ENCODE results near the gene PTPA.

Gene PTPA

DNA sequence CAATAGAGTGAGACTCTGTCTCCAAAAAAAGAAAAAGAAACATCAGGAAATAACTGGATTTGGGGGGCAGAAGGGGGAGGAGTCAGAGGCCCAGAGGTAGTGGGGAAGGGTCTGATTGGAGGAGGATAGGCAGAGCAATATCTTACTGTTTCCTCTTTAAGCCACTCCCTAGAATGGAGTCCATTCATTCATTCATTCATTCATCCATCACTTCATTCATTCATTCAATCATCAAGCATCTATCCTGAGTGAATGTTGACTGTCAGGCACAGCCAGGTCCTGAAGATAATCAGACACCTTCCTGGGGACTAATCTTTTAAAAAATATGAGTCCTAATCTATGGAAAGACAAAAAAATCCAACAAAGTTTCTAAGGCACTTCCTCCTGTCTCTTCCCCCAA lies 54.0 kb downstream of the PTPA start:
- Histone ChIP-seq H3K27ac (ENCODE audit: low read length) (no peak overlapping the region), H3K27me3 (ENCODE audit: low read depth, low read length) (0 out of 2 replicates have a peak, but pooled peaks cover 2% of the 10 kb centered on the region), H3K4me1 (ENCODE audit: low read length) (no peaks in the 10 kb centered on the region), H2AFZ (ENCODE audit: low read depth, low read length) (no peak overlapping the region), H3K79me2 (ENCODE audit: low read length) (no peaks in the 10 kb centered on the region), H3K9ac (ENCODE audit: low read length) (no peak overlapping the region), H3K4me3 (ENCODE audit: low read length) (no peak overlapping the region), H3K4me2 (ENCODE audit: low read length) (no peak overlapping the region), H4K20me1 (ENCODE audit: insufficient read depth, low read length) (no peaks in the 10 kb centered on the region), H3K36me3 (replicated peaks; ENCODE audit: low read depth, low read length) (no peaks in the 10 kb centered on the region), H3K9me3 (ENCODE audit: insufficient read depth, low read length) (no peaks in the 10 kb centered on the region)
- no peak for TF ChIP-seq EZH2phosphoT487 (IDR thresholded peaks at IDR 0.05; ENCODE audit: low read depth)
- TF ChIP-seq, protein P1, sequence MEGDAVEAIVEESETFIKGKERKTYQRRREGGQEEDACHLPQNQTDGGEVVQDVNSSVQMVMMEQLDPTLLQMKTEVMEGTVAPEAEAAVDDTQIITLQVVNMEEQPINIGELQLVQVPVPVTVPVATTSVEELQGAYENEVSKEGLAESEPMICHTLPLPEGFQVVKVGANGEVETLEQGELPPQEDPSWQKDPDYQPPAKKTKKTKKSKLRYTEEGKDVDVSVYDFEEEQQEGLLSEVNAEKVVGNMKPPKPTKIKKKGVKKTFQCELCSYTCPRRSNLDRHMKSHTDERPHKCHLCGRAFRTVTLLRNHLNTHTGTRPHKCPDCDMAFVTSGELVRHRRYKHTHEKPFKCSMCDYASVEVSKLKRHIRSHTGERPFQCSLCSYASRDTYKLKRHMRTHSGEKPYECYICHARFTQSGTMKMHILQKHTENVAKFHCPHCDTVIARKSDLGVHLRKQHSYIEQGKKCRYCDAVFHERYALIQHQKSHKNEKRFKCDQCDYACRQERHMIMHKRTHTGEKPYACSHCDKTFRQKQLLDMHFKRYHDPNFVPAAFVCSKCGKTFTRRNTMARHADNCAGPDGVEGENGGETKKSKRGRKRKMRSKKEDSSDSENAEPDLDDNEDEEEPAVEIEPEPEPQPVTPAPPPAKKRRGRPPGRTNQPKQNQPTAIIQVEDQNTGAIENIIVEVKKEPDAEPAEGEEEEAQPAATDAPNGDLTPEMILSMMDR (IDR thresholded peaks at IDR 0.05; ENCODE audit: low read depth, low read length), result no peak

DNA sequence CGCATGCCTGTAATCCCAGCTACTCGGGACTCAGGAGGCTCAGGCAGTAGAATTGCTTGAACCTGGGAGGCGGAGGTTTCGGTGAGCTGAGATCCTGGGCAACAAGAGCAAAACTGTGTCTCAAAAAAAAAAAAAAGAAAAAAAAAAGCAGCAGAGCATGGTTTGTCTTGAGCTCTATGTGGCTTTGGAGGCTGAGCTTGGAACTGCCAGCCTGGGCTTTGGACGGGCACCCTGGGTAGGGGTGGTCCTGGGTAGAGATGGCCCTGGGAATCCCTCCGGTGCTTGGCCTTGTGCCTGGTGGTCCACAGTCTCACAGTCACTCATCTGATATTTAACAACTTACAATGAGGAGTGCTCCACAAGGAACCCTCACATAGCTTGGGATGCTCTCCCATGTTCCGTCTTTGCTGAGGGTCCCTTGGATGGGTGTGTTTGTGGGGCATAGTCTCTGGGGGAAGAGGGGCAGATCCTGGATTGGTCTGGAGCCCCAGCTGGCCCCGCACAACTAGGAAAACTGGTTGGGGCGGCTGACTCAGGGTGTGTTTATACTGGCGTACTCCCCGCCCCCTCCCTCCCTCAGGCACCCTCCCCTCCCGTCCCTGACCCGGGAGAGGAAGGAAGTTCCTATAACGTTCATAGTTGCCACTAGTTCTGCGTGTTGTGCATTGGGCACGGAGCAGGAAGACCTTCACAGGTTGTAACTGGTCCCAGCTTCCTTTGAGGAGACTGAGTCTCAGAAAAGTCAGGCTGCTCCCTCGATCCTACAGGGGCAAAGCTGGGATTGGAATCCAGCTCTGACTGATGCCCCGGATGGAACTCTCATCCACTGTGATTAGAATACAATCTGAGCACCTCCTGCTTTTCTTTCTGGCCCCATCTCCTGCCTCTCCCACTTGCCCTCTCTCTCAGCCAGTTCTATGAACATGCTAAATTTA lies 55.7 kb downstream of the PTPA start:
- Histone ChIP-seq H3K4me3 (ENCODE audit: low read length) (no peak overlapping the region), H4K20me1 (ENCODE audit: insufficient read depth, low read length) (no peaks in the 10 kb centered on the region), H3K36me3 (replicated peaks; ENCODE audit: low read depth, low read length) (no peaks in the 10 kb centered on the region), H3K27ac (ENCODE audit: low read length) (no peak overlapping the region), H3K9me3 (ENCODE audit: insufficient read depth, low read length) (no peaks in the 10 kb centered on the region), H3K4me2 (ENCODE audit: low read length) (no peak overlapping the region), H3K79me2 (ENCODE audit: low read length) (no peaks in the 10 kb centered on the region), H3K27me3 (ENCODE audit: low read depth, low read length) (peaks cover 13% of the 10 kb centered on the region), H3K4me1 (ENCODE audit: low read length) (no peaks in the 10 kb centered on the region), H2AFZ (ENCODE audit: low read depth, low read length) (no peak overlapping the region), H3K9ac (ENCODE audit: low read length) (no peak overlapping the region)
- TF ChIP-seq, protein P1 (IDR thresholded peaks at IDR 0.05; ENCODE audit: low read depth, low read length), result no peak
- no peak for TF ChIP-seq EZH2phosphoT487 (IDR thresholded peaks at IDR 0.05; ENCODE audit: low read depth)

DNA sequence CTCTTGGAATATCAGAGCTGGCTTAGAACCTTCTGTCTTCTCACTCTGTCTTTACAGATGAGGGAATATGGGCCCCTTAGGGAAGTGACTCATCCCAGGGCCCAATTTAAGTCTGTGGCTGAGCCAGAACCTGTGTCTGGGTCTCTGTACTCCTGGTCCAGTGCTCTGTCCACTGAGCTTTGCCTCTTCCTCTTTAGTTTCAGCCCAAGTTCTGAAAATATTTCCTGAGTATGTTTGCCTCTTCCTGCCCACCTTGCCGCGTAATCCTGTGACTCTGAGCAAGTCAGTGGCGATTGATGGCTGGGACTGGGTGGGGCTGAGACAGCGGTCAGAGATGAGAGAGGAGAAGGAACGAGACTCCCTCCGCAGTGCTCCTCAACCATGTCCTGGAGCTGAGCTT lies 59.0 kb downstream of the PTPA start:
- no peak overlapping the region for H3K9ac ChIP-seq (ENCODE audit: low read length)
- H3K4me2 ChIP-seq (ENCODE audit: low read length), result no peak overlapping the region
- H3K36me3 ChIP-seq (replicated peaks; ENCODE audit: low read depth, low read length), result no peaks in the 10 kb centered on the region
- no peak for TF ChIP-seq EZH2phosphoT487 (IDR thresholded peaks at IDR 0.05; ENCODE audit: low read depth)
- TF ChIP-seq, protein P1 (IDR thresholded peaks at IDR 0.05; ENCODE audit: low read depth, low read length), result no peak
- no peak overlapping the region for H2AFZ ChIP-seq (ENCODE audit: low read depth, low read length)
- no peak overlapping the region for H3K4me3 ChIP-seq (ENCODE audit: low read length)
- H3K4me1 ChIP-seq (ENCODE audit: low read length), result 0 out of 2 replicates have a peak, but pooled peaks cover 3% of the 10 kb centered on the region
- no peak overlapping the region for H3K27ac ChIP-seq (ENCODE audit: low read length)
- H4K20me1 ChIP-seq (ENCODE audit: insufficient read depth, low read length), result no peaks in the 10 kb centered on the region
- no peaks in the 10 kb centered on the region for H3K9me3 ChIP-seq (ENCODE audit: insufficient read depth, low read length)
- no peaks in the 10 kb centered on the region for H3K79me2 ChIP-seq (ENCODE audit: low read length)
- peaks cover 35% of the 10 kb centered on the region for H3K27me3 ChIP-seq (ENCODE audit: low read depth, low read length)

DNA sequence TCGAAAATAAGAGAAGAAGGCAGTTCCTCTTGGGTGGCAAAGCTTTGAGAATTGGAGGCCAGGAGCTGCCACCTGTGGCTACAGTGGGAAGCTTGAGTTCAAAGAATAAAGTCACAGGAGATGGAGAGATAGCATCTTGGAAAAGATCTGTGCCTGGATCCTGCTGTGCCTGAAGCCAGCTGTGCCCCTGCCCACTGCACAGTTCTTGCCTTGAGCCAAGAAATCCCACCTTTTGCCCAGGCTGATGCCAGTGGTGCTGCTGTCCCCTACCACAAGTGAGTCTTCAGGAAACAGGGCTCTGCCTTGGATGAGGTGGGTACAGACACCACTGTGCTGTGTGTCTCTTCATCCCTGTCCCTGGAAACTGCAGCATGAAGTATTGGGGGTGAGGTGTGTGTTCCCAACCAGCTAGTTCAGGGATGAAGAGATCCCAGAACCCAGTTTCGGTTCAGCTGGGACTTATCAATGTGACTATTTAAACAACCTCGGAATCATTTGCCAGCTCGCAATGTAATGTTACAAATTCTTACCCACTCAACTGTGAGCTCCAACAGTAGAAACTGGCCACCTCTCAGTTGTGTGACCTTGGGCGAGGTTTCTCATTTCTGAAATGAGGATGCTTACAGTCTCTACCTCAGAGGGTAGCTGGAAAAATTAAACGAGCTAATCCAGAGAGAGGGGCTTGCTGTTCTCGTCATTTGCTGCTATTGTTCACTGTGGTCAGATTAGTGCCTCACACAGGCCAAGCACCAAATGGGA lies 61.0 kb downstream of the PTPA start:
- no peaks in the 10 kb centered on the region for H4K20me1 ChIP-seq (ENCODE audit: insufficient read depth, low read length)
- no peak overlapping the region for H3K9ac ChIP-seq (ENCODE audit: low read length)
- H2AFZ ChIP-seq (ENCODE audit: low read depth, low read length), result no peak overlapping the region
- TF ChIP-seq, protein P1 (IDR thresholded peaks at IDR 0.05; ENCODE audit: low read depth, low read length), result no peak
- no peak for TF ChIP-seq EZH2phosphoT487 (IDR thresholded peaks at IDR 0.05; ENCODE audit: low read depth)
- H3K27me3 ChIP-seq (ENCODE audit: low read depth, low read length), result peaks cover 44% of the 10 kb centered on the region
- no peak overlapping the region for H3K4me3 ChIP-seq (ENCODE audit: low read length)
- no peaks in the 10 kb centered on the region for H3K9me3 ChIP-seq (ENCODE audit: insufficient read depth, low read length)
- no peaks in the 10 kb centered on the region for H3K79me2 ChIP-seq (ENCODE audit: low read length)
- peaks cover 12% of the 10 kb centered on the region; the same call in 1 of the 2 replicates for H3K4me1 ChIP-seq (ENCODE audit: low read length)
- no peak overlapping the region for H3K4me2 ChIP-seq (ENCODE audit: low read length)
- no peaks in the 10 kb centered on the region for H3K36me3 ChIP-seq (replicated peaks; ENCODE audit: low read depth, low read length)
- H3K27ac ChIP-seq (ENCODE audit: low read length), result no peak overlapping the region
